ENCODE measurements around the gene TMED6.
"Not testable (repeated sequence)": the region's sequence is repeated elsewhere in the genome, so short reads cannot be mapped to it uniquely, and the experiment has no call there.

TMED6 gene

GRCh38 chr16:69351309-69352027 lies at the start of gene TMED6:
Gene TMED6, minus strand, starts transcription at chr16:69351786. Its CDS starts 33 bp downstream, at chr16:69351753.
- no peak for FAIRE-seq

- FAIRE-seq: no peak
These were observed 47.8 kb upstream of the TMED6 start for GRCh38 chr16:69399361-69399760.

GRCh38 chr16:69397821-69398521 lies 46.4 kb upstream of the TMED6 start:
- FAIRE-seq: peak; percentile 65

- peak; percentile 95 for FAIRE-seq
These were observed 44.8 kb upstream of the TMED6 start for GRCh38 chr16:69396187-69397061.

- FAIRE-seq: no peak
These were observed 44.2 kb upstream of the TMED6 start for GRCh38 chr16:69395859-69396186.

- FAIRE-seq: no peak
These were observed 42.6 kb upstream of the TMED6 start for GRCh38 chr16:69393898-69394849.

GRCh38 chr16:69386596-69386995 lies 35.0 kb upstream of the TMED6 start:
- FAIRE-seq: no peak

- no peak for FAIRE-seq
These were observed 33.4 kb upstream of the TMED6 start for GRCh38 chr16:69384974-69385373.

- no peak for FAIRE-seq
These were observed 30.8 kb upstream of the TMED6 start for GRCh38 chr16:69382421-69382820.

- FAIRE-seq: no peak
These were observed 29.6 kb upstream of the TMED6 start for GRCh38 chr16:69381231-69381630.

GRCh38 chr16:69378760-69379159 lies 27.2 kb upstream of the TMED6 start:
- no peak for FAIRE-seq

GRCh38 chr16:69378036-69378435 lies 26.4 kb upstream of the TMED6 start:
- no peak for FAIRE-seq

GRCh38 chr16:69376393-69377059 lies 24.9 kb upstream of the TMED6 start:
- no peak for FAIRE-seq

GRCh38 chr16:69373019-69373418 lies 21.4 kb upstream of the TMED6 start:
- FAIRE-seq: no peak

- FAIRE-seq: no peak
These were observed 20.0 kb upstream of the TMED6 start for GRCh38 chr16:69371564-69371963.

- FAIRE-seq: no peak
These were observed 17.3 kb upstream of the TMED6 start for GRCh38 chr16:69368866-69369265.

GRCh38 chr16:69367980-69368379 lies 16.4 kb upstream of the TMED6 start:
- FAIRE-seq: no peak

GRCh38 chr16:69366431-69366830 lies 14.8 kb upstream of the TMED6 start:
- no peak for FAIRE-seq

- no peak for FAIRE-seq
These were observed 14.3 kb upstream of the TMED6 start for GRCh38 chr16:69365901-69366300.

- FAIRE-seq: no peak
These were observed 12.5 kb upstream of the TMED6 start for GRCh38 chr16:69364088-69364487.

- no peak for FAIRE-seq
These were observed 11.7 kb upstream of the TMED6 start for GRCh38 chr16:69363281-69363717.

- FAIRE-seq: not testable (repeated sequence)
These were observed 8.5 kb upstream of the TMED6 start for GRCh38 chr16:69360070-69360469.
